Mesendoderm (in vitro differentiated cells): ENCODE data around the gene GTF2F2.

Experiments used
- DNase-seq: peaks from one replicate; pipeline ENCODE4 v3.0.0; 2013
- H2AK5ac ChIP-seq: 2 replicates; pipeline ENCODE4 v1.6.1; 2013; ENCODE audit warnings: low read length, inconsistent platforms
- H2BK120ac ChIP-seq: 2 replicates; pipeline ENCODE4 v1.6.1; 2013; ENCODE audit warnings: low read depth, mild to moderate bottlenecking, low read length, moderate library complexity, mixed read lengths
- H2BK15ac ChIP-seq: replicated peaks from 2 replicates; pipeline ENCODE4 v1.6.1; 2013; ENCODE audit warnings: low read depth, mild to moderate bottlenecking, moderate library complexity
- H2BK5ac ChIP-seq: 2 replicates; pipeline ENCODE4 v1.6.1; 2013; ENCODE audit warnings: low read length, inconsistent platforms
- H3K18ac ChIP-seq: 2 replicates; pipeline ENCODE4 v1.6.1; 2013; ENCODE audit warnings: mild to moderate bottlenecking, low read length, mixed read lengths
- H3K23ac ChIP-seq: one replicate; pipeline ENCODE4 v1.6.1; 2013; ENCODE audit warnings: low read length
- H3K27ac ChIP-seq: 2 replicates; pipeline ENCODE4 v1.5.1; 2013; ENCODE audit warnings: low read depth, mild to moderate bottlenecking, inconsistent platforms, low read length, moderate library complexity
- H3K27me3 ChIP-seq: 2 replicates; pipeline ENCODE4 v1.6.1; 2013; ENCODE audit warnings: low read length, control low read depth, mild to moderate bottlenecking, inconsistent platforms; ENCODE audit not compliant: insufficient read depth, poor library complexity
- H3K36me3 ChIP-seq: 2 replicates; pipeline ENCODE4 v1.6.1; 2013; ENCODE audit warnings: low read length, inconsistent platforms; ENCODE audit not compliant: control insufficient read depth, insufficient read depth
- H3K4ac ChIP-seq: one replicate; pipeline ENCODE4 v1.6.1; 2013; ENCODE audit warnings: low read depth, mild to moderate bottlenecking, low read length, moderate library complexity
- H3K4me1 ChIP-seq: 2 replicates; pipeline ENCODE4 v1.6.1; 2013; ENCODE audit warnings: low read depth, low read length, inconsistent platforms; ENCODE audit not compliant: control insufficient read depth
- H3K4me2 ChIP-seq: 2 replicates; pipeline ENCODE4 v1.6.1; 2013; ENCODE audit warnings: low read length
- H3K4me3 ChIP-seq: 2 replicates; pipeline ENCODE4 v1.5.1; 2013; ENCODE audit warnings: mild to moderate bottlenecking, low read length
- H3K56ac ChIP-seq: one replicate; pipeline ENCODE4 v1.6.1; 2013; ENCODE audit warnings: low read length
- H3K79me1 ChIP-seq: 2 replicates; pipeline ENCODE4 v1.6.1; 2013; ENCODE audit warnings: low read length, inconsistent platforms
- H3K79me2 ChIP-seq: 2 replicates; pipeline ENCODE4 v1.6.1; 2013; ENCODE audit warnings: mild to moderate bottlenecking, low read length; ENCODE audit not compliant: control insufficient read depth, insufficient read depth
- H3K9ac ChIP-seq: 2 replicates; pipeline ENCODE4 v1.6.1; 2013; ENCODE audit warnings: low read length, inconsistent platforms
- H4K5ac ChIP-seq: one replicate; pipeline ENCODE4 v1.6.1; 2013; ENCODE audit warnings: low read length
- H4K8ac ChIP-seq: one replicate; pipeline ENCODE4 v1.6.1; 2013; ENCODE audit warnings: low read depth, mild to moderate bottlenecking, control low read depth, low read length, moderate library complexity
- WGBS: extraction: QIAGEN DNeasy Blood & Tissue Kit; methylation state at CpG from one replicate; pipeline ENCODE4 v1.1.7; 2013; ENCODE audit warnings: low lambda C conversion rate, missing lambda C conversion rate; ENCODE audit not compliant: insufficient coverage; ENCODE audit errors: extremely low coverage; 5-methylcytosine and 5-hydroxymethylcytosine counted together

GTF2F2 gene

GRCh38 chr13:45256254-45256653 is 135.9 kb downstream of the GTF2F2 start:
- Histone ChIP-seq H3K27ac (no peak overlapping the region), H3K18ac (no peak overlapping the region), H3K23ac (no peak overlapping the region), H3K4me2 (no peak overlapping the region), H3K4me1 (no peaks in the 10 kb centered on the region), H2BK120ac (no peak overlapping the region), H3K9ac (no peak overlapping the region), H3K27me3 (no peaks in the 10 kb centered on the region), H3K36me3 (no peaks in the 10 kb centered on the region), H3K4ac (no peak overlapping the region), H2BK15ac (no peak overlapping the region), H4K5ac (no peak overlapping the region), H3K79me2 (no peaks in the 10 kb centered on the region), H3K56ac (no peak overlapping the region), H4K8ac (no peak overlapping the region), H2BK5ac (no peak overlapping the region), H2AK5ac (no peak overlapping the region), H3K4me3 (no peak overlapping the region), H3K79me1 (no peaks in the 10 kb centered on the region)
- DNase-seq = no peak
- no CpG with 5 or more reads among the region's 1 CpG for WGBS

GRCh38 chr13:45257638-45258333 is 137.5 kb downstream of the GTF2F2 start:
- Histone ChIP-seq H3K27me3 (no peaks in the 10 kb centered on the region), H3K4me3 (no peak overlapping the region), H2BK5ac (no peak overlapping the region), H3K18ac (no peak overlapping the region), H3K27ac (no peak overlapping the region), H4K5ac (no peak overlapping the region), H3K4me2 (no peak overlapping the region), H3K23ac (no peak overlapping the region), H2AK5ac (no peak overlapping the region), H3K36me3 (no peaks in the 10 kb centered on the region), H2BK120ac (no peak overlapping the region), H2BK15ac (no peak overlapping the region), H3K4me1 (no peaks in the 10 kb centered on the region), H3K79me1 (no peaks in the 10 kb centered on the region), H3K4ac (no peak overlapping the region), H3K56ac (no peak overlapping the region), H3K9ac (no peak overlapping the region), H4K8ac (no peak overlapping the region), H3K79me2 (no peaks in the 10 kb centered on the region)
- DNase-seq = no peak
- no CpG with 5 or more reads among the region's 4 CpGs for WGBS

GRCh38 chr13:45258334-45258675 is 138.0 kb downstream of the GTF2F2 start:
- no peak overlapping the region for H3K18ac ChIP-seq
- H3K4me3 ChIP-seq = no peak overlapping the region
- no peak overlapping the region for H3K27ac ChIP-seq
- no peaks in the 10 kb centered on the region for H3K36me3 ChIP-seq
- peak; percentile 18 for DNase-seq
- no peak overlapping the region for H3K4me2 ChIP-seq
- no peak overlapping the region for H2AK5ac ChIP-seq
- H3K79me1 ChIP-seq = no peaks in the 10 kb centered on the region
- H3K23ac ChIP-seq = no peak overlapping the region
- no CpG with 5 or more reads among the region's 2 CpGs for WGBS
- no peak overlapping the region for H4K8ac ChIP-seq
- H2BK15ac ChIP-seq = no peak overlapping the region
- H4K5ac ChIP-seq = no peak overlapping the region
- no peak overlapping the region for H3K9ac ChIP-seq
- H3K27me3 ChIP-seq = no peaks in the 10 kb centered on the region
- no peaks in the 10 kb centered on the region for H3K4me1 ChIP-seq
- H3K79me2 ChIP-seq = no peaks in the 10 kb centered on the region
- no peak overlapping the region for H2BK120ac ChIP-seq
- no peak overlapping the region for H2BK5ac ChIP-seq
- no peak overlapping the region for H3K56ac ChIP-seq
- no peak overlapping the region for H3K4ac ChIP-seq

DNA sequence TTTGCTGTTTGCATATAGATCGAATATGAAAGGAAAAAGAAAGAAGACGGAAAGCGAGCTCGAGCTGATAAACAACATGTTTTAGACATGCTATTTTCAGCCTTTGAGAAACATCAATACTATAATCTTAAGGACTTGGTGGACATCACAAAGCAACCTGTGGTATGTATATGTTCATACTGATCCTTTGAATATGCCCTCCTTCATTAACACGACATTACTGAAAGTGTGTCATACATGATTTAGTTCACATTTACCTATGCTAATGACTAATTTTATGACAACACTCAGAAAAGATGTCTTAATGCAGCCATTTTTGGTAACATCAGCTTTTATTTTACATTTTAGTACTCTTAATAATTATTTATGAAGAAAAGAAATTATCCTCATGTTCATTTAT is 146.9 kb downstream of the GTF2F2 start:
- no peak overlapping the region for H3K4me2 ChIP-seq
- no peak overlapping the region for H3K4ac ChIP-seq
- H3K36me3 ChIP-seq = no peaks in the 10 kb centered on the region
- H3K4me1 ChIP-seq = no peaks in the 10 kb centered on the region
- no peak for DNase-seq
- no peak overlapping the region for H3K4me3 ChIP-seq
- no peak overlapping the region for H3K56ac ChIP-seq
- H2BK15ac ChIP-seq = no peak overlapping the region
- no peak overlapping the region for H3K27ac ChIP-seq
- no peaks in the 10 kb centered on the region for H3K79me2 ChIP-seq
- no peak overlapping the region for H2BK120ac ChIP-seq
- no peak overlapping the region for H2AK5ac ChIP-seq
- H3K79me1 ChIP-seq = no peaks in the 10 kb centered on the region
- no peak overlapping the region for H3K9ac ChIP-seq
- H3K27me3 ChIP-seq = no peaks in the 10 kb centered on the region
- H4K8ac ChIP-seq = no peak overlapping the region
- H3K23ac ChIP-seq = no peak overlapping the region
- H3K18ac ChIP-seq = no peak overlapping the region
- H2BK5ac ChIP-seq = no peak overlapping the region
- no CpG with 5 or more reads among the region's 5 CpGs for WGBS
- H4K5ac ChIP-seq = no peak overlapping the region

GRCh38 chr13:45269204-45269603 is 148.9 kb downstream of the GTF2F2 start:
- no peaks in the 10 kb centered on the region for H3K79me1 ChIP-seq
- H3K4me2 ChIP-seq = no peak overlapping the region
- no peak overlapping the region for H3K23ac ChIP-seq
- H3K4me3 ChIP-seq = no peak overlapping the region
- H3K27me3 ChIP-seq = no peaks in the 10 kb centered on the region
- H3K56ac ChIP-seq = no peak overlapping the region
- H2BK120ac ChIP-seq = no peak overlapping the region
- H4K5ac ChIP-seq = no peak overlapping the region
- no peak overlapping the region for H3K18ac ChIP-seq
- H3K79me2 ChIP-seq = no peaks in the 10 kb centered on the region
- H2BK15ac ChIP-seq = no peak overlapping the region
- H3K36me3 ChIP-seq = no peaks in the 10 kb centered on the region
- no peak overlapping the region for H3K9ac ChIP-seq
- no peaks in the 10 kb centered on the region for H3K4me1 ChIP-seq
- no peak overlapping the region for H3K4ac ChIP-seq
- no peak overlapping the region for H3K27ac ChIP-seq
- no peak overlapping the region for H2AK5ac ChIP-seq
- H4K8ac ChIP-seq = no peak overlapping the region
- H2BK5ac ChIP-seq = no peak overlapping the region
- no CpG with 5 or more reads among the region's 2 CpGs for WGBS
- peak; percentile 30 for DNase-seq

- H3K4me1 ChIP-seq = no peaks in the 10 kb centered on the region
- H3K79me2 ChIP-seq = no peaks in the 10 kb centered on the region
- no peak overlapping the region for H3K27ac ChIP-seq
- no peak overlapping the region for H3K4me3 ChIP-seq
- no peak overlapping the region for H3K4ac ChIP-seq
- H3K23ac ChIP-seq = no peak overlapping the region
- DNase-seq = no peak
- H2BK120ac ChIP-seq = no peak overlapping the region
- no peak overlapping the region for H4K8ac ChIP-seq
- no peak overlapping the region for H2BK15ac ChIP-seq
- WGBS = no CpG with 5 or more reads among the region's 3 CpGs
- H3K18ac ChIP-seq = no peak overlapping the region
- no peak overlapping the region for H3K56ac ChIP-seq
- H3K36me3 ChIP-seq = no peaks in the 10 kb centered on the region
- H3K9ac ChIP-seq = no peak overlapping the region
- H3K4me2 ChIP-seq = no peak overlapping the region
- H4K5ac ChIP-seq = no peak overlapping the region
- H3K27me3 ChIP-seq = no peaks in the 10 kb centered on the region
- no peaks in the 10 kb centered on the region for H3K79me1 ChIP-seq
- no peak overlapping the region for H2AK5ac ChIP-seq
- no peak overlapping the region for H2BK5ac ChIP-seq
These were observed 156.6 kb downstream of the GTF2F2 start for GRCh38 chr13:45276913-45277312.
